Adrenal gland (tissue), 12 donors: ENCODE data around the gene RGS14. TPM values are rescaled to one million over a fixed set of nuclear protein-coding genes. Genes with fewer than 3 reads are reported as not detected.

ENCODE experiments used
- DNase-seq, 7 donors: peaks; one replicate each; pipeline ENCODE4 v3.0.0-alpha.2; 2019 to 2020
- H3K27ac ChIP-seq, 5 donors: fragments of 200-600 bp; sonication (generic) in 4 of 5; 1 replicate in 3 of 5; 2 replicates in 2 of 5; pipeline versions ENCODE4 v1.5.1 to v1.8.0; 2016 to 2020; ENCODE audit warnings: mild to moderate bottlenecking in 1 of 5
- H3K27me3 ChIP-seq: fragments of 200-600 bp; 2 replicates; pipeline ENCODE4 v1.8.0; 2021
- H3K36me3 ChIP-seq, 2 donors: fragments of 200-600 bp; replicated peaks in 1 of 2; 1 replicate in 1 of 2; 2 replicates in 1 of 2; pipeline versions ENCODE4 v1.5.1 to v1.8.0; 2018 to 2022
- H3K4me1 ChIP-seq, 2 donors: fragments of 200-600 bp; replicated peaks in 1 of 2; 1 replicate in 1 of 2; 2 replicates in 1 of 2; pipeline versions ENCODE4 v1.5.1 to v1.8.0; 2018 to 2021
- H3K4me3 ChIP-seq, 4 donors: fragments of 200-600 bp; sonication (generic) in 3 of 4; one replicate each; pipeline ENCODE4 v1.5.1; 2016 to 2018
- H3K9me3 ChIP-seq, 3 donors: fragments of 200-600 bp; sonication (generic) in 1 of 3; replicated peaks in 1 of 3; 1 replicate in 2 of 3; 2 replicates in 1 of 3; pipeline versions ENCODE4 v1.5.1 to v1.8.0; 2016 to 2021
- CTCF ChIP-seq, 6 experiments: fragments of 450-650 bp in 4 of 6; fragments of 200-600 bp in 2 of 6; sonication (generic) in 1 of 6; IDR thresholded peaks; 1 replicate in 5 of 6; 2 replicates in 1 of 6; pipeline versions ENCODE4 v1.5.1 to v1.8.0; 2016 to 2021; ENCODE audit warnings: antibody characterized with exemption in 6 of 6, mild to moderate bottlenecking in 2 of 6, moderate library complexity in 1 of 6
- POLR2A ChIP-seq, 2 donors: fragments of 450-650 bp; IDR thresholded peaks; one replicate each; pipeline ENCODE4 v1.6.1; 2017; ENCODE audit warnings: antibody characterized with exemption in 2 of 2, mild to moderate bottlenecking in 2 of 2, moderate library complexity in 1 of 2
- WGBS, 4 donors: extraction: QIAGEN DNeasy Blood & Tissue Kit in 2 of 4; methylation state at CpG; one replicate each; pipeline versions ENCODE4 v1.1.5 to v1.1.7; 2013 to 2017; 5-methylcytosine and 5-hydroxymethylcytosine counted together
- intact Hi-C, 2 donors: fragments of 100-400 bp; cut with DNase I; formaldehyde crosslinking; loops; one replicate each; pipeline versions ENCODE4 v1.14.1 to v1.15.0; 2022 to 2023
- polyA plus RNA-seq, 3 donors: library from polyadenylated mRNA; stranded (reverse); fragments of 200-250 nt in 2 of 3; fragments of 350-450 nt in 1 of 3; fragmentation: Illumina TruSeq in 1 of 3; extraction: RNeasy Lipid Tissue Mini Kit (QIAGEN cat#74804) in 1 of 3; gene quantifications; one replicate each; pipeline ENCODE4 v1.2.3, GENCODE V29; 2013 to 2014
- total RNA-seq, 9 donors: library from RNA; depleted of rRNA in 4 of 9; stranded (reverse); fragments of >200 nt in 4 of 9; fragments of 120-200 nt in 1 of 9; fragmentation: NEBNext Ultra II Directional in 1 of 9; extraction: Animal tissue kit (Norgen Biotek cat#: 25700) in 1 of 9; gene quantifications; one replicate each; pipeline versions ENCODE4 v1.1.0 to v1.2.4, GENCODE V29; 2013 to 2023
- donor health status: healthy with polysubstance abuse.
- donor health status: Bipolar disorder and iron deficiency.
- donor health status: DM: yes; HTN: yes; CAD: no.
- donor health status: DM: no; HTN: no; CAD: no.
- donor health status: DM: no; HTN: no; CAD: no.
- donor health status: DM: yes; HTN: yes; CAD: no.

RGS14 gene
- total and polyA plus RNA-seq, 12 donors: 2.3 to 36.3 (median 15.5) TPM

GRCh38 chr5:177332896-177333260 lies 24.8 kb upstream of the RGS14 start:
- Histone ChIP-seq H3K27ac (no peak overlapping the region), H3K4me1 (no peaks in the 10 kb centered on the region), H3K36me3 (peaks cover 0 to 83% of the 10 kb centered on the region in 2 donors), H3K9me3 (no peaks in the 10 kb centered on the region), H3K27me3 (no peaks in the 10 kb centered on the region), H3K4me3 (no peak overlapping the region)
- intact Hi-C loops: no loop called here
- no peak for DNase-seq
- WGBS, 4 donors: 87 to 95% (median 92%) methylated on average over 12 to 13 of the region's 13 CpGs
- TF ChIP-seq POLR2A (IDR thresholded peaks at IDR 0.05) (no peak), CTCF (IDR thresholded peaks at IDR 0.05) (no peak)

GRCh38 chr5:177333420-177334154 lies 24.1 kb upstream of the RGS14 start:
- 89 to 95% (median 90%) methylated on average over 15 to 16 of the region's 16 CpGs for WGBS, 4 donors
- DNase-seq: no peak
- Histone ChIP-seq H3K27me3 (no peaks in the 10 kb centered on the region), H3K36me3 (peaks cover 0 to 88% of the 10 kb centered on the region in 2 donors), H3K4me1 (no peaks in the 10 kb centered on the region), H3K4me3 (no peak overlapping the region), H3K27ac (no peak overlapping the region), H3K9me3 (no peaks in the 10 kb centered on the region)
- intact Hi-C loops: no loop called here
- TF ChIP-seq CTCF (IDR thresholded peaks at IDR 0.05) (no peak), POLR2A (IDR thresholded peaks at IDR 0.05) (no peak)

GRCh38 chr5:177334155-177334551 lies 23.6 kb upstream of the RGS14 start:
- H3K27me3 ChIP-seq: no peaks in the 10 kb centered on the region
- 86 to 92% (median 88%) methylated on average over 3 to 15 of the region's 15 CpGs for WGBS, 4 donors
- H3K9me3 ChIP-seq: no peaks in the 10 kb centered on the region
- no peak overlapping the region for H3K4me3 ChIP-seq
- no peaks in the 10 kb centered on the region for H3K4me1 ChIP-seq
- DNase-seq: no peak
- no peak overlapping the region for H3K27ac ChIP-seq
- peaks cover 0 to 88% of the 10 kb centered on the region in 2 donors for H3K36me3 ChIP-seq
- TF ChIP-seq POLR2A (IDR thresholded peaks at IDR 0.05): no peak
- TF ChIP-seq CTCF (IDR thresholded peaks at IDR 0.05): no peak
- intact Hi-C loops: no loop called here

- intact Hi-C loops: no loop called here
- TF ChIP-seq POLR2A (IDR thresholded peaks at IDR 0.05) (no peak), CTCF (IDR thresholded peaks at IDR 0.05) (no peak)
- no peaks in the 10 kb centered on the region for H3K4me1 ChIP-seq
- no peak overlapping the region for H3K4me3 ChIP-seq
- H3K27me3 ChIP-seq: no peaks in the 10 kb centered on the region
- WGBS, 4 donors: 87 to 91% (median 88%) methylated on average over 11 to 21 of the region's 21 CpGs
- H3K9me3 ChIP-seq: no peaks in the 10 kb centered on the region
- peaks cover 0 to 82% of the 10 kb centered on the region in 2 donors for H3K36me3 ChIP-seq
- no peak for DNase-seq
- H3K27ac ChIP-seq: no peak overlapping the region
These were observed 22.7 kb upstream of the RGS14 start for GRCh38 chr5:177334781-177335700.
